Measurements from ENCODE around the gene LHX3. TPM values are rescaled to one million over a fixed set of nuclear protein-coding genes. Genes with fewer than 3 reads are reported as not detected.

Gene LHX3
- total and polyA plus RNA-seq, 12 donors = not detected

DNA sequence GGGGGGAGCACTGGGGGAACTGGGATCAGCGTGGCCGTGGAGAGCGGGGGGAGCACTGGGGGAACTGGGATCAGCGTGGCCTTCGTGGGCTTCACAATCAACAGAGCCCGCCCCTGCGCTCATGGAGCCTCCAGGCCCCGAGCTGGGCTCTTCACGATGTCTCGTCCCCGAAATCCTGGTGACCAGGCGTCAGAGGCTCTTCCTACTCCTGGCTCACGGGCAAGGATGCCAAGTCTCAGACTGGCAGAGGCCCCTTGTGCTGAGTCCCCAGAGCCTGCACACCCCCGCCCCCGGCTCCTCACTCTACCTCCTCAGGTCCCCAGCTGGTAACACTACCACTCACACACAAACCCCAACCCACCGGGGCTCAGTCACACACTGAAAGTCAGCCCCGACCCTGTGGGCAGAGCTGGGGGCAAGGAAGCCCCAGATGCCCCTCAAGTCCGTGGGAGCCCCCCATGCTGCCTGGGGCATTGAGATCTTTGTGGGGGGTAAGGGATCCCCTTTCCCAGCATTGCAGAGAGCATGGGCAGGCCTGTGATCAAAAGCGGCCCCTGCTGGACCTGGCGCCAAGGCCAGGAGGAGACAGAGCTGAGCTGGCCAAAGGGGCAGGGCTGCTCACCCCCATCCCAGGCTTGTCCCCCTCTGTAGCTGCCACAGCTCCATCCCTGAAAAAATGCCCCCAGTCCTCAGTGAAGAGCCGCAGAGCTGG is 26.7 kb downstream of the LHX3 start:
- no peak for DNase-seq
- WGBS, 4 donors = 70 to 82% (median 78%) methylated on average over 4 to 21 of the region's 21 CpGs
- H3K4me3 ChIP-seq = no peak overlapping the region
- H3K9me3 ChIP-seq (replicated peaks in 1 of 3) = no peaks in the 10 kb centered on the region
- H3K36me3 ChIP-seq (replicated peaks in 1 of 2) = no peaks in the 10 kb centered on the region
- TF ChIP-seq, protein P1, sequence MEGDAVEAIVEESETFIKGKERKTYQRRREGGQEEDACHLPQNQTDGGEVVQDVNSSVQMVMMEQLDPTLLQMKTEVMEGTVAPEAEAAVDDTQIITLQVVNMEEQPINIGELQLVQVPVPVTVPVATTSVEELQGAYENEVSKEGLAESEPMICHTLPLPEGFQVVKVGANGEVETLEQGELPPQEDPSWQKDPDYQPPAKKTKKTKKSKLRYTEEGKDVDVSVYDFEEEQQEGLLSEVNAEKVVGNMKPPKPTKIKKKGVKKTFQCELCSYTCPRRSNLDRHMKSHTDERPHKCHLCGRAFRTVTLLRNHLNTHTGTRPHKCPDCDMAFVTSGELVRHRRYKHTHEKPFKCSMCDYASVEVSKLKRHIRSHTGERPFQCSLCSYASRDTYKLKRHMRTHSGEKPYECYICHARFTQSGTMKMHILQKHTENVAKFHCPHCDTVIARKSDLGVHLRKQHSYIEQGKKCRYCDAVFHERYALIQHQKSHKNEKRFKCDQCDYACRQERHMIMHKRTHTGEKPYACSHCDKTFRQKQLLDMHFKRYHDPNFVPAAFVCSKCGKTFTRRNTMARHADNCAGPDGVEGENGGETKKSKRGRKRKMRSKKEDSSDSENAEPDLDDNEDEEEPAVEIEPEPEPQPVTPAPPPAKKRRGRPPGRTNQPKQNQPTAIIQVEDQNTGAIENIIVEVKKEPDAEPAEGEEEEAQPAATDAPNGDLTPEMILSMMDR (IDR thresholded peaks at IDR 0.05) = no peak
- no peak for TF ChIP-seq POLR2A (IDR thresholded peaks at IDR 0.05)
- intact Hi-C loops (cut with DNase I) = loop anchor here in 1 of 2 donors (10.0 kb wide), 1 partner anchor 107 kb away; no protein-coding TSS in a partner anchor
- no peaks in the 10 kb centered on the region for H3K4me1 ChIP-seq (replicated peaks in 1 of 2)
- no peaks in the 10 kb centered on the region for H3K27me3 ChIP-seq
- no peak overlapping the region for H3K27ac ChIP-seq

- Histone ChIP-seq H3K27ac (no peak overlapping the region), H3K4me1 (replicated peaks in 1 of 2) (no peaks in the 10 kb centered on the region), H3K36me3 (replicated peaks in 1 of 2) (no peaks in the 10 kb centered on the region), H3K9me3 (replicated peaks in 1 of 3) (no peaks in the 10 kb centered on the region), H3K4me3 (no peak overlapping the region), H3K27me3 (no peaks in the 10 kb centered on the region)
- intact Hi-C loops (cut with DNase I) = loop anchor here in 1 of 2 donors (10.0 kb wide), 1 partner anchor 108 kb away; no protein-coding TSS in a partner anchor
- 74 to 88% (median 75%) methylated on average over 8 to 14 of the region's 14 CpGs for WGBS, 4 donors
- DNase-seq = no peak
- TF ChIP-seq, protein P1 (IDR thresholded peaks at IDR 0.05) = no peak
- TF ChIP-seq POLR2A (IDR thresholded peaks at IDR 0.05) = no peak
Measured at GRCh38 chr9:136177224-136177623, 27.7 kb downstream of the LHX3 start.

- no peak overlapping the region for H3K27ac ChIP-seq
- intact Hi-C loops (cut with DNase I) = loop anchor here in 1 of 2 donors (10.0 kb wide), 1 partner anchor 109 kb away; no protein-coding TSS in a partner anchor
- no peaks in the 10 kb centered on the region for H3K9me3 ChIP-seq (replicated peaks in 1 of 3)
- no peaks in the 10 kb centered on the region for H3K36me3 ChIP-seq (replicated peaks in 1 of 2)
- DNase-seq = no peak
- H3K27me3 ChIP-seq = peaks cover 4% of the 10 kb centered on the region
- WGBS, 4 donors = 54 to 62% (median 59%) methylated on average over 12 of the region's 12 CpGs
- no peak overlapping the region for H3K4me3 ChIP-seq
- TF ChIP-seq, protein P1 (IDR thresholded peaks at IDR 0.05) = no peak
- TF ChIP-seq POLR2A (IDR thresholded peaks at IDR 0.05) = no peak
- H3K4me1 ChIP-seq (replicated peaks in 1 of 2) = no peaks in the 10 kb centered on the region
Measured at GRCh38 chr9:136175616-136176197, 29.2 kb downstream of the LHX3 start.

GRCh38 chr9:136174779-136175615 is 29.9 kb downstream of the LHX3 start:
- TF ChIP-seq, protein P1 (IDR thresholded peaks at IDR 0.05) = no peak
- no peak for TF ChIP-seq POLR2A (IDR thresholded peaks at IDR 0.05)
- Histone ChIP-seq H3K9me3 (replicated peaks in 1 of 3) (no peaks in the 10 kb centered on the region), H3K27ac (no peak overlapping the region), H3K27me3 (peaks cover 10% of the 10 kb centered on the region), H3K4me1 (replicated peaks in 1 of 2) (no peaks in the 10 kb centered on the region), H3K36me3 (replicated peaks in 1 of 2) (no peaks in the 10 kb centered on the region), H3K4me3 (no peak overlapping the region)
- intact Hi-C loops (cut with DNase I) = loop anchor here (5.0 to 10.0 kb wide), 2 partner anchors 92 to 110 kb away; no protein-coding TSS in a partner anchor
- DNase-seq = no peak
- WGBS, 4 donors = 62 to 85% (median 71%) methylated on average over 5 to 8 of the region's 8 CpGs
